PC-3 (cell line): ENCODE measurements around the gene CES3. TPM values are rescaled to one million over a fixed set of nuclear protein-coding genes. Genes with fewer than 3 reads are reported as not detected.

Experiments
- ATAC-seq: fragments of 200-7000 bp; cut with Tn5 transposase; 2 replicates; pipeline ENCODE4 v1.9.1; 2020; ENCODE audit warnings: mild to moderate bottlenecking, moderate library complexity
- BruUV-seq: library from RNA; stranded (reverse); fragments of 400-500 nt; replicated peaks from 2 replicates; lab custom pipeline; 2021; lab: Mats Ljungman, UMichigan
- CTCF ChIA-PET: fragments of 300-600 bp; sonication (Branson Sonifier 250); formaldehyde crosslinking; loops from one replicate; lab custom pipeline; 2022; ENCODE audit warnings: antibody characterized with exemption; lab: Charles Lee
- POLR2A ChIA-PET: fragments of 300-600 bp; sonication (Branson Sonifier 250); formaldehyde crosslinking; loops from one replicate; lab custom pipeline; 2022; ENCODE audit warnings: antibody characterized with exemption; ENCODE audit not compliant: unreplicated experiment; lab: Charles Lee
- DNase-seq: peaks from one replicate; pipeline ENCODE4 v3.0.0-alpha.2; 2015
- H2AFZ ChIP-seq: fragments of 300-600 bp; sonication (generic); 2 replicates; pipeline ENCODE4 v1.6.0; 2016; ENCODE audit warnings: antibody characterized with exemption, low read length
- H3F3A ChIP-seq: fragments of 300-600 bp; sonication (generic); one replicate; pipeline ENCODE4 v1.6.0; 2017; ENCODE audit warnings: antibody characterized with exemption, low read length, control low read depth, mild to moderate bottlenecking; ENCODE audit not compliant: unreplicated experiment
- H3K27ac ChIP-seq: fragments of 300-600 bp; sonication (generic); 2 replicates; pipeline ENCODE4 v1.5.1; 2016; ENCODE audit warnings: mild to moderate bottlenecking, low read length
- H3K27me3 ChIP-seq: fragments of 300-600 bp; sonication (generic); 2 replicates; pipeline ENCODE4 v1.6.1; 2016; ENCODE audit warnings: low read length, mixed read lengths
- H3K36me3 ChIP-seq: fragments of 300-600 bp; sonication (generic); 2 replicates; pipeline ENCODE4 v1.6.1; 2016; ENCODE audit warnings: low read depth, mixed run types, low read length, mixed read lengths
- H3K4me1 ChIP-seq: fragments of 300-600 bp; sonication (generic); 2 replicates; pipeline ENCODE4 v1.5.1; 2016; ENCODE audit warnings: low read length; ENCODE audit not compliant: insufficient read depth
- H3K4me2 ChIP-seq: fragments of 300-600 bp; sonication (generic); 2 replicates; pipeline ENCODE4 v1.6.0; 2016; ENCODE audit warnings: low read length
- H3K4me3 ChIP-seq: fragments of 300-600 bp; sonication (generic); 2 replicates; pipeline ENCODE4 v1.5.1; 2016; ENCODE audit warnings: mild to moderate bottlenecking, low read length, mixed read lengths
- H3K79me2 ChIP-seq: fragments of 300-600 bp; sonication (generic); 2 replicates; pipeline ENCODE4 v1.6.1; 2017; ENCODE audit warnings: low read length, mixed read lengths
- H3K9ac ChIP-seq: fragments of 300-600 bp; sonication (generic); 2 replicates; pipeline ENCODE4 v1.6.0; 2016; ENCODE audit warnings: mild to moderate bottlenecking, low read length
- H3K9me2 ChIP-seq: fragments of 300-600 bp; sonication (generic); replicated peaks from 2 replicates; pipeline ENCODE4 v1.6.1; 2016; ENCODE audit warnings: mixed run types, low read length, mixed read lengths
- H3K9me3 ChIP-seq: fragments of 300-600 bp; sonication (generic); 2 replicates; pipeline ENCODE4 v1.6.1; 2016; ENCODE audit warnings: low read length, mixed read lengths
- H4K20me1 ChIP-seq: fragments of 300-600 bp; sonication (generic); 2 replicates; pipeline ENCODE4 v1.6.1; 2016; ENCODE audit warnings: low read length, mixed read lengths
- EZH2 ChIP-seq: fragments of 300-600 bp; sonication (generic); IDR thresholded peaks from one replicate; pipeline ENCODE4 v1.6.1; 2017; ENCODE audit warnings: antibody characterized with exemption, mild to moderate bottlenecking, low read length; ENCODE audit not compliant: unreplicated experiment
- EZH2phosphoT487 ChIP-seq: fragments of 300-600 bp; sonication (generic); IDR thresholded peaks from 2 replicates; pipeline ENCODE4 v1.6.1; 2018; ENCODE audit warnings: mild to moderate bottlenecking, antibody characterized with exemption, low read length, borderline replicate concordance
- intact Hi-C: fragments of 100-400 bp; cut with micrococcal nuclease; formaldehyde crosslinking; loops from 2 replicates; pipeline ENCODE4 v1.9.0; 2023
- total RNA-seq: library from RNA; depleted of rRNA; stranded (reverse); fragments of >200 nt; gene quantifications from 2 replicates; pipeline ENCODE4 v1.2.3, GENCODE V29; 2014
- TF ChIP-seq, protein P1 (sequence below): fragments of 300-600 bp; sonication (generic); conservative IDR thresholded peaks from 2 replicates; pipeline ENCODE4 v1.5.1; 2017; ENCODE audit warnings: antibody characterized with exemption, low read depth, mild to moderate bottlenecking, low read length

Gene CES3
- total RNA-seq, 1 experiment from 2014 or later = 0.26 TPM

DNA sequence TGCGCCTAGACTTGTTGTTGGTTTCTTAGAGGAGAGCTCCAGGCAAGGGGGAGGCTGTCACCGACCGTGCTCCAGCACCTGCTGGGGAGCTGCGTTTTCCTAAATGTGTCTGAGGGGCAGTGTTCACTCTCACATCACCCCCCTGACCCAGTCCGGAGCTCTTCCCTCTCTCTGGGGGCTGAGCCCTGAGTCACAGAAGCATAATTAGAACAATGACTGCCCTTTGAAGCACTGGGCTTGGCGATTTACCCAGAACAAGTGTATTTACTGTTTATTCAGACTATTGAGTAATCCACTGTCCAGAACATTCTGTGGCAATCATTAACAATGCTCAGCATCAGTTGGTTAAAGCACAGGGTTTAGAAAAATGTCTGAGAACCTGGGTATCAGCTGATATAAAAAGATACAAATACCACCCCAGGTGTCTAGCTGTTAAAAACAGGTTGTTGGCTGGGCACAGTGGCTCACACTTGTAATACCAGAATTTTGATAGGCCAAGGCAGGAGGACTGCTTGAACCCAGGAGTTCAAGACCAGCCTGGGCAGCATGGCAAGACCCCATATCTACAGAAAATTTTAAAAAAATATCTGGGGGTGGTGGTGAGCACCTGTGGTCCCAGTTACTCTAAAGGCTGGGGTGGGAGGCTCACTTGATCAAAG, 35.4 kb downstream of the CES3 start:
- H3K36me3 ChIP-seq = no peaks in the 10 kb centered on the region
- no peaks in the 10 kb centered on the region for H3K79me2 ChIP-seq
- POLR2A ChIA-PET = no interaction called here
- no peak overlapping the region for H3K4me3 ChIP-seq
- no TSS peak for BruUV-seq
- no peak overlapping the region for H3K9ac ChIP-seq
- H3K27me3 ChIP-seq = no peaks in the 10 kb centered on the region
- no peaks in the 10 kb centered on the region for H3K4me1 ChIP-seq
- H3K9me2 ChIP-seq = no peaks in the 10 kb centered on the region
- H3K27ac ChIP-seq = no peak overlapping the region
- H2AFZ ChIP-seq = no peak overlapping the region
- CTCF ChIA-PET = no interaction called here
- ATAC-seq (peak; percentile 45; the same call in 1 of the 2 replicates), DNase-seq (peak; percentile 39)
- TF ChIP-seq EZH2 = no peak
- intact Hi-C loops = no loop called here
- no peaks in the 10 kb centered on the region for H3F3A ChIP-seq
- H3K9me3 ChIP-seq = no peaks in the 10 kb centered on the region
- H3K4me2 ChIP-seq = no peak overlapping the region
- H4K20me1 ChIP-seq = no peaks in the 10 kb centered on the region

DNA sequence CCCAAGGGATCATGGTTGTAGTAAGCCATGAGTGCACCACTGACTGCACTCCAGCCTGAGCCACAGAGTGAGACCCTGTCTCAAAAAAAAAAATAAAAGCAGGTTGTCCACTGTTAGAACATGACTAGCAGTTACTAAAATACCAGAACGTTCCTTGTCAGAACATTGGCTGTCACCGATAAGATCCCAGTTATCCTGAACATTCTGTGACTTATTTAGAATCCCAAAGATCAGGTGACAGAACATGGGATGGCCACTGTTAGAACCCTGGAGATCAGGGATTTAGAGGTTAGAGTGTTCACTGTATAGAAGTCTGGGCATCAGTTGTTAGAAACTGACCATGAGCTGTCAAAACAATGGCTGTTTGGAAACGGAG, 35.9 kb downstream of the CES3 start:
- H2AFZ ChIP-seq = no peak overlapping the region
- no peak overlapping the region for H3K9ac ChIP-seq
- H4K20me1 ChIP-seq = no peaks in the 10 kb centered on the region
- ATAC-seq = no peak
- DNase-seq = no peak
- H3K36me3 ChIP-seq = no peaks in the 10 kb centered on the region
- H3K4me1 ChIP-seq = no peaks in the 10 kb centered on the region
- no peak overlapping the region for H3K27ac ChIP-seq
- H3K9me2 ChIP-seq = no peaks in the 10 kb centered on the region
- BruUV-seq = no TSS peak
- ChIA-PET POLR2A (no interaction called here), CTCF (no interaction called here)
- no peaks in the 10 kb centered on the region for H3K27me3 ChIP-seq
- no peak overlapping the region for H3K4me3 ChIP-seq
- intact Hi-C loops = no loop called here
- no peaks in the 10 kb centered on the region for H3K79me2 ChIP-seq
- no peaks in the 10 kb centered on the region for H3K9me3 ChIP-seq
- no peak for TF ChIP-seq EZH2phosphoT487
- TF ChIP-seq, protein P1, sequence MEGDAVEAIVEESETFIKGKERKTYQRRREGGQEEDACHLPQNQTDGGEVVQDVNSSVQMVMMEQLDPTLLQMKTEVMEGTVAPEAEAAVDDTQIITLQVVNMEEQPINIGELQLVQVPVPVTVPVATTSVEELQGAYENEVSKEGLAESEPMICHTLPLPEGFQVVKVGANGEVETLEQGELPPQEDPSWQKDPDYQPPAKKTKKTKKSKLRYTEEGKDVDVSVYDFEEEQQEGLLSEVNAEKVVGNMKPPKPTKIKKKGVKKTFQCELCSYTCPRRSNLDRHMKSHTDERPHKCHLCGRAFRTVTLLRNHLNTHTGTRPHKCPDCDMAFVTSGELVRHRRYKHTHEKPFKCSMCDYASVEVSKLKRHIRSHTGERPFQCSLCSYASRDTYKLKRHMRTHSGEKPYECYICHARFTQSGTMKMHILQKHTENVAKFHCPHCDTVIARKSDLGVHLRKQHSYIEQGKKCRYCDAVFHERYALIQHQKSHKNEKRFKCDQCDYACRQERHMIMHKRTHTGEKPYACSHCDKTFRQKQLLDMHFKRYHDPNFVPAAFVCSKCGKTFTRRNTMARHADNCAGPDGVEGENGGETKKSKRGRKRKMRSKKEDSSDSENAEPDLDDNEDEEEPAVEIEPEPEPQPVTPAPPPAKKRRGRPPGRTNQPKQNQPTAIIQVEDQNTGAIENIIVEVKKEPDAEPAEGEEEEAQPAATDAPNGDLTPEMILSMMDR = no peak
- no peak for TF ChIP-seq EZH2
- no peak overlapping the region for H3K4me2 ChIP-seq
- no peaks in the 10 kb centered on the region for H3F3A ChIP-seq

DNA sequence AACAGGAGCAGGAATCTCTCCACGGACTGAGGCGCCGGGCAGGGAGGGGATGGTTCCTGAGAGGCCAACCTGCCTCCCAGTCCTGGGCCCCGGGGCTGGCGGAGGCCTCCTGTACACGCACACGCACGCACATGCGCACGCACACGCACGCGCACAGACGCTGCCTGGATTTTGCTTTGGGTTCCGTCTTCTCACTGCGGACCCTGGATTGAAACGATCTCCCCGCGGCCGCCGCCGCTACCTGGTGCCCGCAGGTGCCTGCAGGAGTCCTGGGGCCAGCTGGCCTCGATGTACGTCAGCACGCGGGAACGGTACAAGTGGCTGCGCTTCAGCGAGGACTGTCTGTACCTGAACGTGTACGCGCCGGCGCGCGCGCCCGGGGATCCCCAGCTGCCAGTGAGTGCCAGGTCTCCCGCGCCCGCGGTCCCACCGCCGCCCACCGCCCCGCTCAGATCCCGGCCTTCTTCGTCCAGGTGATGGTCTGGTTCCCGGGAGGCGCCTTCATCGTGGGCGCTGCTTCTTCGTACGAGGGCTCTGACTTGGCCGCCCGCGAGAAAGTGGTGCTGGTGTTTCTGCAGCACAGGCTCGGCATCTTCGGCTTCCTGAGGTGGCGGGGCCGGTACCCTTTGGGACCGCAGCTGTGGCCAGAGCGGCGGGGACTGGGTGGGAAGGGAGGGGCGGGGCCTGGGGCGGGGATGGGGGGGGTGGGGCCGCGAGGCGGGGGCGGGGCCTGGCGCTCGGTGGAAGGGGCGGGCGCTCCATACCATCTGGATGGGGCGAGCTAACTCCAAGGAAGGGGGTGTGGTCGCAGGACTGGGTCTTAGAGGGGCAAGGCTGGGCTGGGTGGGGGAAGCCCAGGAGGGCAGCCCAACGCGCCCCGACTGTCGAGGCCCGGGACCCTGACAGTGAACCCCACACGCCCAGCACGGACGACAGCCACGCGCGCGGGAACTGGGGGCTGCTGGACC, 39.6 kb downstream of the CES3 start:
- TF ChIP-seq EZH2 = no peak
- TF ChIP-seq EZH2phosphoT487 = no peak
- TF ChIP-seq, protein P1 = no peak
- Histone ChIP-seq H3F3A (no peaks in the 10 kb centered on the region), H3K4me3 (peak overlapping the region; percentile 73), H3K9me3 (no peaks in the 10 kb centered on the region), H2AFZ (peak overlapping the region; percentile 98), H3K9ac (peak overlapping the region; percentile 49; the same call in 1 of the 2 replicates), H3K36me3 (no peaks in the 10 kb centered on the region), H3K27me3 (no peaks in the 10 kb centered on the region), H3K27ac (no peak overlapping the region), H4K20me1 (no peaks in the 10 kb centered on the region), H3K79me2 (no peaks in the 10 kb centered on the region), H3K9me2 (no peaks in the 10 kb centered on the region), H3K4me2 (peak overlapping the region; percentile 93), H3K4me1 (no peaks in the 10 kb centered on the region)
- CTCF ChIA-PET = no interaction called here
- ATAC-seq (peak; percentile 76), DNase-seq (peak; percentile 41)
- POLR2A ChIA-PET = interaction anchor here (0.6 kb wide), 1 partner anchor 86 kb away, joined by 7 read pairs; no protein-coding TSS in a partner anchor
- intact Hi-C loops = no loop called here
- BruUV-seq = no TSS peak
